ENCODE data around the gene FRZB.

The FRZB gene

GRCh38 chr2:182904844-182905243 is 38.4 kb upstream of the FRZB start:
- Histone ChIP-seq H3K4me2 (ENCODE audit: low read length) (no peak overlapping the region), H2AFZ (ENCODE audit: low read length) (no peak overlapping the region), H3K9me3 (ENCODE audit: low read length) (no peaks in the 10 kb centered on the region), H3K27ac (ENCODE audit: low read depth, low read length, poor library complexity, severe bottlenecking) (no peak overlapping the region), H3K79me2 (ENCODE audit: insufficient read depth, low read length) (no peaks in the 10 kb centered on the region), H3K9me2 (ENCODE audit: low read depth, low read length) (no peaks in the 10 kb centered on the region), H4K20me1 (ENCODE audit: insufficient read depth, low read length) (no peaks in the 10 kb centered on the region), H3K4me3 (ENCODE audit: low read depth, low read length, poor library complexity, severe bottlenecking) (no peak overlapping the region), H3K27me3 (ENCODE audit: insufficient read depth, low read length) (no peaks in the 10 kb centered on the region), H3K4me1 (ENCODE audit: insufficient read depth, low read length, severe bottlenecking) (no peaks in the 10 kb centered on the region), H3K36me3 (ENCODE audit: insufficient read depth, low read length) (no peaks in the 10 kb centered on the region), H3F3A (ENCODE audit: insufficient read depth, low read length) (no peaks in the 10 kb centered on the region), H3K9ac (ENCODE audit: low read length) (no peak overlapping the region)
- TF ChIP-seq CTCF (IDR thresholded peaks at IDR 0.05; ENCODE audit: low read length), result no peak
- TF ChIP-seq EZH2 (IDR thresholded peaks at IDR 0.05; ENCODE audit: borderline replicate concordance, low read length), result no peak

- Histone ChIP-seq H3K79me2 (ENCODE audit: insufficient read depth, low read length) (no peaks in the 10 kb centered on the region), H3F3A (ENCODE audit: insufficient read depth, low read length) (no peaks in the 10 kb centered on the region), H3K4me1 (ENCODE audit: insufficient read depth, low read length, severe bottlenecking) (no peaks in the 10 kb centered on the region), H3K4me2 (ENCODE audit: low read length) (no peak overlapping the region), H3K27me3 (ENCODE audit: insufficient read depth, low read length) (no peaks in the 10 kb centered on the region), H3K9ac (ENCODE audit: low read length) (no peak overlapping the region), H3K9me2 (ENCODE audit: low read depth, low read length) (no peaks in the 10 kb centered on the region), H3K9me3 (ENCODE audit: low read length) (no peaks in the 10 kb centered on the region), H3K36me3 (ENCODE audit: insufficient read depth, low read length) (no peaks in the 10 kb centered on the region), H4K20me1 (ENCODE audit: insufficient read depth, low read length) (no peaks in the 10 kb centered on the region), H2AFZ (ENCODE audit: low read length) (no peak overlapping the region), H3K4me3 (ENCODE audit: low read depth, low read length, poor library complexity, severe bottlenecking) (no peak overlapping the region), H3K27ac (ENCODE audit: low read depth, low read length, poor library complexity, severe bottlenecking) (no peak overlapping the region)
- TF ChIP-seq CTCF (IDR thresholded peaks at IDR 0.05; ENCODE audit: low read length), result no peak
- no peak for TF ChIP-seq EZH2 (IDR thresholded peaks at IDR 0.05; ENCODE audit: borderline replicate concordance, low read length)
These were observed 37.1 kb upstream of the FRZB start for GRCh38 chr2:182903566-182903965.

- Histone ChIP-seq H3K9me2 (ENCODE audit: low read depth, low read length) (no peaks in the 10 kb centered on the region), H3K9me3 (ENCODE audit: low read length) (no peaks in the 10 kb centered on the region), H3K9ac (ENCODE audit: low read length) (no peak overlapping the region), H3K27me3 (ENCODE audit: insufficient read depth, low read length) (no peaks in the 10 kb centered on the region), H2AFZ (ENCODE audit: low read length) (no peak overlapping the region), H3K4me1 (ENCODE audit: insufficient read depth, low read length, severe bottlenecking) (no peaks in the 10 kb centered on the region), H3K4me2 (ENCODE audit: low read length) (no peak overlapping the region), H3F3A (ENCODE audit: insufficient read depth, low read length) (no peaks in the 10 kb centered on the region), H3K36me3 (ENCODE audit: insufficient read depth, low read length) (no peaks in the 10 kb centered on the region), H3K4me3 (ENCODE audit: low read depth, low read length, poor library complexity, severe bottlenecking) (no peak overlapping the region), H4K20me1 (ENCODE audit: insufficient read depth, low read length) (no peaks in the 10 kb centered on the region), H3K79me2 (ENCODE audit: insufficient read depth, low read length) (no peaks in the 10 kb centered on the region), H3K27ac (ENCODE audit: low read depth, low read length, poor library complexity, severe bottlenecking) (no peak overlapping the region)
- TF ChIP-seq EZH2 (IDR thresholded peaks at IDR 0.05; ENCODE audit: borderline replicate concordance, low read length) (no peak), CTCF (IDR thresholded peaks at IDR 0.05; ENCODE audit: low read length) (no peak)
These were observed 35.3 kb upstream of the FRZB start for GRCh38 chr2:182901748-182902147.

Measured in OCI-LY1 (cell line).